Measurements from ENCODE around the gene RHOD. TPM values are rescaled to one million over a fixed set of nuclear protein-coding genes. Genes with fewer than 3 reads are reported as not detected.

Gene RHOD
- total and polyA plus RNA-seq, 2 of the 8 experiments (the other 6 are each of a cell fraction or from before 2014, with no cell fraction given), result 12.1 to 17.6 TPM

- H3K9ac ChIP-seq (replicated peaks in 1 of 4; ENCODE audit: extremely low read depth in 1 of 4, low read depth in 3 of 4, low read length in 3 of 4), result peak overlapping the region in 3 of 4 experiments; percentile 35 to 56 (median 51); a peak in 5 of 7 replicates
- peak; percentile 26; the same call in 1 of the 2 replicates for TF ChIP-seq TBP (IDR thresholded peaks at IDR 0.05; ENCODE audit: low read depth, low read length)
Observed at GRCh38 chr11:67117672-67118180, 61.1 kb downstream of the RHOD start.

More at GRCh38 chr11:67117672-67118180, 61.1 kb downstream of the RHOD start:
- Histone ChIP-seq H3K23me2 (ENCODE audit: low read depth, low read length) (peaks cover 10% of the 10 kb centered on the region; the same call in 1 of the 2 replicates), H2BK20ac (ENCODE audit: low read length) (no peak overlapping the region), H3K14ac (ENCODE audit: insufficient read length) (no peak overlapping the region), H2AFZ (ENCODE audit: low read length) (peak overlapping the region; percentile 78), H3K79me2 (ENCODE audit: control insufficient read depth in 1 of 2, insufficient read depth in 2 of 2, low read length in 2 of 2) (peaks cover 21 to 32% of the 10 kb centered on the region in 2 experiments), H3K4me1 (replicated peaks in 1 of 4; ENCODE audit: control insufficient read depth in 3 of 4, insufficient read depth in 4 of 4, low read length in 3 of 4) (peaks cover 0 to 12% (median 4%) of the 10 kb centered on the region in 4 experiments; a peak in 4 of 7 replicates), H3K36me3 (ENCODE audit: control insufficient read depth in 2 of 4, insufficient read depth in 4 of 4, low read length in 3 of 4) (peaks cover 0 to 7% (median 0%) of the 10 kb centered on the region in 4 experiments; a peak in 1 of 8 replicates), H4K20me1 (replicated peaks in 1 of 2; ENCODE audit: control insufficient read depth in 1 of 2, insufficient read depth in 2 of 2, low read length in 2 of 2) (peaks cover 2 to 3% of the 10 kb centered on the region in 2 experiments), H3K4ac (replicated peaks; ENCODE audit: insufficient read length, low read depth, low read length) (no peak overlapping the region), H2BK15ac (ENCODE audit: low read length) (no peak overlapping the region), H3K27ac (ENCODE audit: low read depth, low read length) (no peak overlapping the region; the same call in 1 of the 2 replicates), H3K79me1 (ENCODE audit: low read depth, low read length) (no peaks in the 10 kb centered on the region; the same call in 1 of the 2 replicates), H2BK12ac (ENCODE audit: low read depth, low read length) (no peak overlapping the region), H4K8ac (ENCODE audit: extremely low read depth, insufficient read depth, low read length) (peak overlapping the region; percentile 93; the same call in 1 of the 2 replicates), H3K18ac (ENCODE audit: extremely low read depth, low read length) (peak overlapping the region; percentile 0; the same call in 1 of the 2 replicates), H3K4me2 (ENCODE audit: insufficient read depth in 1 of 2, low read depth in 2 of 2, low read length in 2 of 2) (peak overlapping the region; percentile 57 to 86), H3K56ac (replicated peaks; ENCODE audit: insufficient read length, low read depth, low read length) (no peak overlapping the region), H2BK5ac (ENCODE audit: low read depth, low read length) (no peak overlapping the region), H3K27me3 (replicated peaks in 1 of 4; ENCODE audit: control insufficient read depth in 3 of 4, extremely low read depth in 1 of 4, insufficient read depth in 3 of 4, low read length in 3 of 4) (no peaks in the 10 kb centered on the region), H3K9me3 (ENCODE audit: insufficient read depth in 2 of 2, low read depth in 1 of 2, low read length in 1 of 2) (no peaks in the 10 kb centered on the region), H2BK120ac (replicated peaks; ENCODE audit: low read depth, low read length) (no peak overlapping the region), H4K5ac (ENCODE audit: insufficient read length, low read depth, low read length) (peak overlapping the region; percentile 5), H3K23ac (ENCODE audit: insufficient read length) (no peak overlapping the region), H4K91ac (replicated peaks; ENCODE audit: insufficient read length, low read length) (peak overlapping the region; percentile 35), H2AK5ac (ENCODE audit: low read depth, low read length) (no peak overlapping the region), H3K4me3 (ENCODE audit: extremely low read depth in 1 of 4, insufficient read depth in 2 of 4, low read depth in 3 of 4, low read length in 4 of 4) (peak overlapping the region; percentile 50 to 75 (median 53))
- ChIA-PET CTCF (ENCODE audit: partially characterized antibody) (interaction anchor here (1.8 to 3.2 kb wide), 2 partner anchors 23 to 35 kb away, joined by 11 to 17 read pairs; no protein-coding TSS in a partner anchor), POLR2A (ENCODE audit: partially characterized antibody) (interaction anchor here (0.9 to 1.9 kb wide), 9 partner anchors 11 to 171 kb away, joined by 3 to 8 read pairs (median 4); partner anchors contain the start of gene ANKRD13D)
- DNase-seq (ENCODE audit: low read depth in 1 of 2, low spot score in 2 of 2) (peak in 1 of 2 experiments; percentile 66), FAIRE-seq (no peak)
- WGBS, 2 experiments (ENCODE audit: extremely low coverage in 1 of 2, insufficient coverage in 1 of 2, insufficient read length in 1 of 2, insufficient replicate concordance in 2 of 2, low coverage in 1 of 2, low lambda C conversion rate in 2 of 2, missing lambda C conversion rate in 1 of 2), result 8% methylated on average over 30 of the region's 65 CpGs; no CpG with 5 or more reads in 1 of the 2 experiments

Measured in H1 (cell line).